Thoracic aorta (tissue), 2 donors: Measurements from ENCODE around the gene DENND1B. TPM values are rescaled to one million over a fixed set of nuclear protein-coding genes. Genes with fewer than 3 reads are reported as not detected.

Experiments
- ATAC-seq: fragments of 150-250 bp; one replicate; pipeline ENCODE4 v1.8.0; 2017; ENCODE audit warnings: low read depth; ENCODE audit not compliant: insufficient number of reproducible peaks, low FRiP score
- DNase-seq: peaks from one replicate; pipeline ENCODE4 v3.0.0-alpha.2; 2020; ENCODE audit warnings: low spot score
- H3K27ac ChIP-seq, 2 donors: fragments of 200-600 bp; sonication (generic); 1 replicate in 1 of 2; 2 replicates in 1 of 2; pipeline ENCODE4 v1.5.1; 2016; ENCODE audit warnings: mild to moderate bottlenecking in 2 of 2, moderate library complexity in 2 of 2
- H3K27me3 ChIP-seq: fragments of 200-600 bp; sonication (generic); replicated peaks from 2 replicates; pipeline ENCODE4 v1.6.0; 2016; ENCODE audit warnings: mild to moderate bottlenecking; ENCODE audit not compliant: insufficient read depth
- H3K36me3 ChIP-seq: fragments of 200-600 bp; sonication (generic); one replicate; pipeline ENCODE4 v1.5.1; 2016
- H3K4me1 ChIP-seq, 2 donors: fragments of 200-600 bp; sonication (generic); 1 replicate in 1 of 2; 2 replicates in 1 of 2; pipeline versions ENCODE4 v1.5.1 to v1.6.0; 2016; ENCODE audit warnings: low read depth in 2 of 2, mild to moderate bottlenecking in 1 of 2; ENCODE audit not compliant: control insufficient read depth in 1 of 2
- H3K4me3 ChIP-seq: fragments of 200-600 bp; sonication (generic); 2 replicates; pipeline ENCODE4 v1.5.1; 2016; ENCODE audit warnings: mild to moderate bottlenecking
- H3K9me3 ChIP-seq: fragments of 200-600 bp; sonication (generic); 2 replicates; pipeline ENCODE4 v1.5.1; 2016
- CTCF ChIP-seq: fragments of 200-600 bp; sonication (generic); IDR thresholded peaks from one replicate; pipeline ENCODE4 v1.5.1; 2019; ENCODE audit warnings: antibody characterized with exemption
- total RNA-seq, 2 donors: library from RNA; depleted of rRNA; stranded (reverse); fragments of >200 nt; gene quantifications; one replicate each; pipeline versions ENCODE4 v1.1.0 to v1.2.3, GENCODE V29; 2016

Gene DENND1B
- total RNA-seq, 2 donors from 2014 or later: 9.6 to 17.2 TPM

GRCh38 chr1:197599789-197600188 lies 175.5 kb downstream of the DENND1B start:
- no peak for DNase-seq
- no peak for TF ChIP-seq CTCF
- H3K4me3 ChIP-seq: no peak overlapping the region

DNA sequence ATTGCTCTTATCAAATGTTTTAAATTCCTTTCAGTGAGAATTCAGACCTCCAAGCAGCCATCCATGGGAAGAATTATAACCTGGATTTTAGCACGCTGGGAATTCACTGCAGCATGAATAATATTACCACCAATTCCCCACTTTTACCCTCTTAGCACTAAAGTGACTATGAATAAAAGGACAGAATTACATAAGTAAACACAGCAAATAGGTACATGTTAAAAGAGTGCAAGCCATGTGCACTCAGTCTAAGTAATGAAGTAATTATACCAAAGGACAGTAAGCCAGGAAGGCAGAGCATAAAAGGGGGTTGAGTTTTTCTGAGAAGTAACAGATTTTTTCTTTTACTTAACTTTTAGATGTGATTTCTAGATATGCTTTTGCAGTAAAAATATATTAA lies 176.3 kb downstream of the DENND1B start:
- no peaks in the 10 kb centered on the region for H3K27me3 ChIP-seq
- no peaks in the 10 kb centered on the region for H3K4me1 ChIP-seq
- no peaks in the 10 kb centered on the region for H3K9me3 ChIP-seq
- no peaks in the 10 kb centered on the region for H3K36me3 ChIP-seq
- no peak for ATAC-seq
- DNase-seq: no peak
- TF ChIP-seq CTCF: no peak
- no peak overlapping the region for H3K27ac ChIP-seq
- H3K4me3 ChIP-seq: no peak overlapping the region

More at GRCh38 chr1:197599789-197600188, 175.5 kb downstream of the DENND1B start:
- H3K27me3 ChIP-seq: no peaks in the 10 kb centered on the region
- no peaks in the 10 kb centered on the region for H3K36me3 ChIP-seq
- H3K27ac ChIP-seq: no peak overlapping the region
- ATAC-seq: no peak
- H3K9me3 ChIP-seq: no peaks in the 10 kb centered on the region
- no peaks in the 10 kb centered on the region for H3K4me1 ChIP-seq

GRCh38 chr1:197595304-197595904 lies 179.9 kb downstream of the DENND1B start:
- H3K27me3 ChIP-seq: no peaks in the 10 kb centered on the region
- TF ChIP-seq CTCF: no peak
- H3K4me3 ChIP-seq: no peak overlapping the region
- H3K9me3 ChIP-seq: no peaks in the 10 kb centered on the region
- no peak for ATAC-seq
- H3K36me3 ChIP-seq: no peaks in the 10 kb centered on the region
- H3K4me1 ChIP-seq: no peaks in the 10 kb centered on the region
- no peak overlapping the region for H3K27ac ChIP-seq
- DNase-seq: no peak

DNA sequence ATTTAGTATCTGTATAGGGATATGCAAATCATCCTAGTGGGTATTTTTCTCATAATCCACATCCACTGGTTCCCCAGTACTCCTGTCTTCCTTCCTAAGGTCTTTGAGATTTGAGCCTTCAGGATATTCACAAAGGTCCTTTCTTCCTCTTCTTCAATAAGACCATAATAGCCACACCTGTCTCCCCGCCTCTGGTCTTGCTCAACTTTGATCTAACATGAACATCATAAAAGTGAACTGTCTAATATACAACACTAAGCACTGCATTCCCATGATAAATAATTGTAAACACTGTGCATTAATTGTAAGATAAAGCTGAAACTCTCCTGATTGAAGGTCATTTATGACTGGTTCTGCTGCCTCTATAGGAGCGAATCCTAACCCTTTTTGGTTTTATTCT lies 184.6 kb downstream of the DENND1B start:
- DNase-seq: no peak
- Histone ChIP-seq H3K9me3 (no peaks in the 10 kb centered on the region), H3K27ac (no peak overlapping the region), H3K27me3 (no peaks in the 10 kb centered on the region), H3K4me1 (no peaks in the 10 kb centered on the region), H3K4me3 (no peak overlapping the region), H3K36me3 (no peaks in the 10 kb centered on the region)
- TF ChIP-seq CTCF: no peak
- ATAC-seq: no peak

GRCh38 chr1:197585809-197586208 lies 189.5 kb downstream of the DENND1B start:
- Histone ChIP-seq H3K27ac (no peak overlapping the region), H3K4me3 (no peak overlapping the region), H3K4me1 (no peaks in the 10 kb centered on the region), H3K9me3 (no peaks in the 10 kb centered on the region), H3K27me3 (no peaks in the 10 kb centered on the region), H3K36me3 (no peaks in the 10 kb centered on the region)
- DNase-seq (no peak), ATAC-seq (no peak)
- no peak for TF ChIP-seq CTCF
